Measurements from ENCODE around the gene NEIL1. TPM values are rescaled to one million over a fixed set of nuclear protein-coding genes. Genes with fewer than 3 reads are reported as not detected.

Gene NEIL1
- total RNA-seq, 1 donor from 2014 or later = 6.6 TPM

GRCh38 chr15:75356006-75356405, 9.2 kb downstream of the NEIL1 start:
- Histone ChIP-seq H3K27me3 (ENCODE audit: control insufficient read depth, insufficient read depth, low read length) (no peaks in the 10 kb centered on the region), H3K4me3 (ENCODE audit: low read depth, low read length) (no peak overlapping the region), H3K36me3 (ENCODE audit: control insufficient read depth, insufficient read depth, low read length) (peaks cover 33% of the 10 kb centered on the region)
- TF ChIP-seq, protein P1, sequence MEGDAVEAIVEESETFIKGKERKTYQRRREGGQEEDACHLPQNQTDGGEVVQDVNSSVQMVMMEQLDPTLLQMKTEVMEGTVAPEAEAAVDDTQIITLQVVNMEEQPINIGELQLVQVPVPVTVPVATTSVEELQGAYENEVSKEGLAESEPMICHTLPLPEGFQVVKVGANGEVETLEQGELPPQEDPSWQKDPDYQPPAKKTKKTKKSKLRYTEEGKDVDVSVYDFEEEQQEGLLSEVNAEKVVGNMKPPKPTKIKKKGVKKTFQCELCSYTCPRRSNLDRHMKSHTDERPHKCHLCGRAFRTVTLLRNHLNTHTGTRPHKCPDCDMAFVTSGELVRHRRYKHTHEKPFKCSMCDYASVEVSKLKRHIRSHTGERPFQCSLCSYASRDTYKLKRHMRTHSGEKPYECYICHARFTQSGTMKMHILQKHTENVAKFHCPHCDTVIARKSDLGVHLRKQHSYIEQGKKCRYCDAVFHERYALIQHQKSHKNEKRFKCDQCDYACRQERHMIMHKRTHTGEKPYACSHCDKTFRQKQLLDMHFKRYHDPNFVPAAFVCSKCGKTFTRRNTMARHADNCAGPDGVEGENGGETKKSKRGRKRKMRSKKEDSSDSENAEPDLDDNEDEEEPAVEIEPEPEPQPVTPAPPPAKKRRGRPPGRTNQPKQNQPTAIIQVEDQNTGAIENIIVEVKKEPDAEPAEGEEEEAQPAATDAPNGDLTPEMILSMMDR (IDR thresholded peaks at IDR 0.05; ENCODE audit: insufficient read depth, low read length, severe bottlenecking) = no peak
- FAIRE-seq = no peak
- no peak for DNase-seq (ENCODE audit: low read depth)

- Histone ChIP-seq H3K4me3 (ENCODE audit: low read depth, low read length) (no peak overlapping the region), H3K36me3 (ENCODE audit: control insufficient read depth, insufficient read depth, low read length) (peaks cover 38% of the 10 kb centered on the region), H3K27me3 (ENCODE audit: control insufficient read depth, insufficient read depth, low read length) (no peaks in the 10 kb centered on the region)
- DNase-seq (ENCODE audit: low read depth) (no peak), FAIRE-seq (no peak)
- TF ChIP-seq, protein P1 (IDR thresholded peaks at IDR 0.05; ENCODE audit: insufficient read depth, low read length, severe bottlenecking) = no peak
Observed at GRCh38 chr15:75356517-75356916, 9.7 kb downstream of the NEIL1 start.

DNA sequence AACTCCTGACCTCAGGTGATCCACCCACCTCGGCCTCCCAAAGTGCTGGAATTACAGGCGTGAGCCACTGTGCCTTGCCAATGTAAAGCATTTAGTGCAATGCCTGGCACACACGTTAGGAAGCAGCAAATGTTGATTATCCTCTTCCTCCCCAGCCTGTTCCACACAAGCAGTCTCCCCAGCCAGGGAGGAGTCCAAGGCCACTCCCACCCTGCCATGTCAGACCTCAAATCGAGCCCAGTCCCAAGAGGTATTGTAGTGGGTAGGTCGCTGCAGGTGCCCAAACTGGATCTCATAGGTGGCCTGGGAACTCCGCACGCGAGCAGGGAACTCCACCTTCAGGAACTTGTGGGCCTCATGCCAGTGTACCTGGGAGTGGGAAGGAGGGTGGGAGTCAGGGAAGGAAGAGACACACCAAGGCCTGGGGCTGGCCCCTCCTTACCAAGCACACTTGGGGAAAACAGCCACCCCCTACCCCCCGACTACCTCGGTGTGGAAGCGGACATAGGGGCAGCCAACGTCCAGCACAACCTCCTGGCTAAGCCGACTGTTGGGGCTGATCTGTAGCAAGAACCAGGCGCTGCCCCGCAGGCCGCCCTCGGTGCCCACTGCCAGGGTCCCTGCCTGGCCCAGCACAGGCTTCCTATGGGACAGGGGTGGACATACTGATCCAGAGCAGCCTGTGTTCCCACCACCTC, 11.3 kb downstream of the NEIL1 start:
- TF ChIP-seq, protein P1 (IDR thresholded peaks at IDR 0.05; ENCODE audit: insufficient read depth, low read length, severe bottlenecking) = no peak
- H3K36me3 ChIP-seq (ENCODE audit: control insufficient read depth, insufficient read depth, low read length) = peaks cover 45% of the 10 kb centered on the region

GRCh38 chr15:75358771-75359536, 12.1 kb downstream of the NEIL1 start:
- DNase-seq (ENCODE audit: low read depth) (no peak), FAIRE-seq (no peak)
- Histone ChIP-seq H3K36me3 (ENCODE audit: control insufficient read depth, insufficient read depth, low read length) (peaks cover 46% of the 10 kb centered on the region), H3K27me3 (ENCODE audit: control insufficient read depth, insufficient read depth, low read length) (no peaks in the 10 kb centered on the region), H3K4me3 (ENCODE audit: low read depth, low read length) (no peak overlapping the region)
- TF ChIP-seq, protein P1 (IDR thresholded peaks at IDR 0.05; ENCODE audit: insufficient read depth, low read length, severe bottlenecking) = no peak

More for the DNA sequence above, 11.3 kb downstream of the NEIL1 start:
- FAIRE-seq = no peak
- H3K27me3 ChIP-seq (ENCODE audit: control insufficient read depth, insufficient read depth, low read length) = no peaks in the 10 kb centered on the region
- no peak for DNase-seq (ENCODE audit: low read depth)
- H3K4me3 ChIP-seq (ENCODE audit: low read depth, low read length) = no peak overlapping the region

DNA sequence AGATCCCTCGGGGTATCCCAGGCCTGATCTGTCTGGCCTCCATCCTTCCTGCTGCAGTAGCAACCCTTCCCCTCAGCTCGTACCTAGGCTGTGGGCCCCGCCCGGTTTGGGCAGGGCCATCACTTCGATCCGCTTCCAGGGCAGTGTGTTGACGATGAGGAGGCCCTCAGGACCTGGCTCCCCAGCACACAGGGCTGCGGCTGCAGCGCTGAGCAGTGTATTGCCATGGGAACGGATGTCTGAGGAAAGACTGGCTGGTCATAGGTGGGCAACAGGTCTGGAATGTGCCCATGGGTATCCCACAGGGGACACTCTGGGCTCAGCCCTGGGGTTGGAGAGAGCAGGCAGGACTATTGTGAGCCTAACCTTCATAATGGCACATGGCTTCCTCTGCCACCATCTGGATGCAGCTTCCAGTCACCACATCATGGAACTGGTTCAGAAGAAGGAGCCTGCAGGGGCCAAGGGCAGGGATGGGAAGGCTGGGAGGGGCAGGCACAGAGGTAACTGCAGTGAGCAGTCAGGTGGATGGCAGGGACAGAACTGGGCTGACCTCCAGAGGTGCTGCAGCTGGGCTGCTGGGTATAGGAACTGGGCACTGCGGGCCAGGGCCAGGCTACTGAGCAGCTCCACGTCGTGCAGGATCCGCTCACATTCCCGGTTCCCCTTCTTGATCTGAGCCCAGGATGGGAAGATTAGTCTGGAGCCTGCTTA, 12.9 kb downstream of the NEIL1 start:
- no peaks in the 10 kb centered on the region for H3K27me3 ChIP-seq (ENCODE audit: control insufficient read depth, insufficient read depth, low read length)
- TF ChIP-seq, protein P1 (IDR thresholded peaks at IDR 0.05; ENCODE audit: insufficient read depth, low read length, severe bottlenecking) = no peak
- FAIRE-seq (no peak), DNase-seq (ENCODE audit: low read depth) (no peak)
- no peak overlapping the region for H3K4me3 ChIP-seq (ENCODE audit: low read depth, low read length)
- peaks cover 51% of the 10 kb centered on the region for H3K36me3 ChIP-seq (ENCODE audit: control insufficient read depth, insufficient read depth, low read length)
